HG02938 (cell line): ENCODE results near the gene KIN.
"Not testable (repeated sequence)": the region's sequence is repeated elsewhere in the genome, so short reads cannot be mapped to it uniquely, and the experiment has no call there.

Experiments used
- ATAC-seq: cut with Tn5 transposase; IDR thresholded peaks from one replicate; pipeline ENCODE4 v1.9.1; 2021; ENCODE audit warnings: mild to moderate bottlenecking, moderate library complexity; ENCODE audit not compliant: unreplicated experiment

KIN gene, protein sequence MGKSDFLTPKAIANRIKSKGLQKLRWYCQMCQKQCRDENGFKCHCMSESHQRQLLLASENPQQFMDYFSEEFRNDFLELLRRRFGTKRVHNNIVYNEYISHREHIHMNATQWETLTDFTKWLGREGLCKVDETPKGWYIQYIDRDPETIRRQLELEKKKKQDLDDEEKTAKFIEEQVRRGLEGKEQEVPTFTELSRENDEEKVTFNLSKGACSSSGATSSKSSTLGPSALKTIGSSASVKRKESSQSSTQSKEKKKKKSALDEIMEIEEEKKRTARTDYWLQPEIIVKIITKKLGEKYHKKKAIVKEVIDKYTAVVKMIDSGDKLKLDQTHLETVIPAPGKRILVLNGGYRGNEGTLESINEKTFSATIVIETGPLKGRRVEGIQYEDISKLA

DNA sequence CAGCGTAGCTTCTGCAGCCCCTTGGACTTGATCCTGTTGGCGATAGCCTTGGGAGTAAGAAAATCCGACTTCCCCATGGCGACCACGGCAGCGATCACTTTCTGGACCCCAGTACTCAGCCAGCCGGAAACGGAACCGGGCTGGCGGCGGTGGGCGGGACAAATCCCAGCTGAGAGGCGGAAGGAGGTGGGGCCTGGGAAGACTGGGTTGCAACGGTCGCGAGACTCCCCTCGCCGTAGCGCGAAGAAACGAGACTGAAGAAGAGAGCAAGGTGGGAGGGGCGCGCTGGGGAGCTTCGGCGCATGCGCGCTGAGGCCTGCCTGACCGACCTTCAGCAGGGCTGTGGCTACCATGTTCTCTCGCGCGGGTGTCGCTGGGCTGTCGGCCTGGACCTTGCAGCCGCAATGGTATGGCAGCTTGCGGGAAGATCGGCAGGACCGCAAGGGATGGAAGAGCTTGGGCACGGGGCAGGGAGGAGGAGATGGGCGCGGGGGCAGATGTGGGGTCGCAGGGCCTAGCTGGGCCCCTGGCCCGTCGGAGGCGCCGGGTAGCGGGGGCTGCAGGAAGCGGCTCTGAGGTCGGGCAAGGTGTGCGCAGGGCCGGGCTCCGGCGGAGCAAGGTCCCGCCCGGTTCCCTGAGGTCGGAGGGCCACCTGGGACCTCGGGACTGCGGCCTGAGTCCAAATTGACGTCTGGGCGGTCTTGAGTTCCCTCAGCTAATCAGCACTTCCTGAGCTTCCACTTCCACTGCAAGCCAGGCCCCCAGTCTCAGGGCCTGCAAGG lies at the start of gene KIN, which contains the start of gene ATP5F1C:
Gene KIN, minus strand, starts transcription at position 137 of the 782 bp plus-strand sequence. Its CDS starts 60 bp downstream, at position 77.
Gene ATP5F1C, plus strand, starts transcription at position 321 of the 782 bp plus-strand sequence. Its CDS starts 31 bp downstream, at position 352.
- ATAC-seq, result peak; percentile 92

DNA sequence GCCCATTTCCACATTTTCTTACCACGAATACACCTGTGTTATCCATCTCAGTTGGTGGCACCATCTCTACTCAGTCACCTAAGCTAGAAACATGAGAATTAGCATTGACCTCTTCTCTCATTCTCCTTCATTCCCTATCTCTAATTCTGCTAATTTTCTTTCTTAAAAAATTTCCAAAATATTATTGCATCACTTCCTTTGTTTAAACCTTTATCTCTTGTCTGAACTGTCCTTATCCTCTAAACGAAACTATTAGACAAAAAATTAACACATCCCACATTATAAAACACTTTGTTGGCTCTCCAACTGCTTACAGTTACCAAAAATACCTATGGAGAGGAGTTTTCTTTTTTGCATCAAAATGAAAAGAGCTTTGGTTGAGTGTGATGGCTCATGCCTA lies 48.8 kb upstream of the KIN start:
- ATAC-seq, result no peak

DNA sequence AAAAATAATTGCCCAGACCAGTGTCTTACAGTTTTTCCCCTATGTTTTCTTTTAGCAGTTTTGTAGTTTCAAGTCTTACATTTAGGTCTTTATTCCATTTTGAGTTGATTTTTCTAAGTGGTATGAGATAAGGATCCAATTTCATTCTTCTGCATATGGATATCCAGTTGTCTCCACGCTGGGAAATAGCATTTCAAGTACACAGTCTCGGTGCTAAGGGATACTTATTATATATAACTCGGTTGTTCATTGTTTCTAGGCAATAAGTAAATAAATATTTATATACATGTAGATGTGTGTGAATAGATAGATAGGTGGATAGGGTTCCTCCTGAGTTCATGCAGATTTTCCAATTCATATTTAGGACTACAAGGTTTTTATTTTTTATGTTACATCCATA lies 46.5 kb upstream of the KIN start:
- no peak for ATAC-seq

DNA sequence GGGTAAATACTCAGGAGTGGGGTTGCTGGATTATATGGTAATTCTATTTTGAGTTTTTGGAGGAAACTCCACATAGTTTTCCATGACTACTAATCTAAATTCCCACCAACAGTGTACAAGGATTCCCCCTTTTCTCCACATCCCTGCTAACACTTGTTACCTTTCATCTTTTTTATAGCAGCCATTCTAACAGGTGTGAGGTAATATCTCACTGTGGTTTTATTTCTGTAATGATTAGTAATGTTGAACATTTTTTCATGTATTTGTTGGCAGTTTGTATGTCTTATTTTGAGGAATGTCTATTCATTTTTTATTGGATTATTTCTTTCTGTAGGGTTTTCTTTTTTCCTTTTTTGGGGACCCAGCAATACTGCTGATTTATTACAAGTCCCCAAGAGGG lies 45.4 kb upstream of the KIN start:
- no peak for ATAC-seq

DNA sequence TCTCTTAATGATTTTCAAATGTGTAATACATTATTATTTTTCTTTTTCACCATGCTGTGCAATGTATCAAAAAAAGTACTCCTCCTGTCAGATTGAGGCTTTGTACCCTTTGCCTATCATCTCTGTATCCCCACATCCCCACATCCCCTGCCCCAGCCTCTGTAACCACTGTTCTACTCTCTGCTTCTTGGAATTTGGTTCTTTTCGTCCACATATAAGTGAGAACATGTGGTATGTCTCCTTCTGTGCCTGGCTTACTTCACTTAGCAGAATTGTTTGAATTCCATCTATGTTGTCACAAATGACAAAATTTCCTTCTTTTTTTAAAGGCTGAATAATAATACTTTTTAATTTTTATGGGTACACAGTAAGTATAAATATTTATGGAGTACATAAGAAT lies 44.3 kb upstream of the KIN start:
- ATAC-seq, result no peak

DNA sequence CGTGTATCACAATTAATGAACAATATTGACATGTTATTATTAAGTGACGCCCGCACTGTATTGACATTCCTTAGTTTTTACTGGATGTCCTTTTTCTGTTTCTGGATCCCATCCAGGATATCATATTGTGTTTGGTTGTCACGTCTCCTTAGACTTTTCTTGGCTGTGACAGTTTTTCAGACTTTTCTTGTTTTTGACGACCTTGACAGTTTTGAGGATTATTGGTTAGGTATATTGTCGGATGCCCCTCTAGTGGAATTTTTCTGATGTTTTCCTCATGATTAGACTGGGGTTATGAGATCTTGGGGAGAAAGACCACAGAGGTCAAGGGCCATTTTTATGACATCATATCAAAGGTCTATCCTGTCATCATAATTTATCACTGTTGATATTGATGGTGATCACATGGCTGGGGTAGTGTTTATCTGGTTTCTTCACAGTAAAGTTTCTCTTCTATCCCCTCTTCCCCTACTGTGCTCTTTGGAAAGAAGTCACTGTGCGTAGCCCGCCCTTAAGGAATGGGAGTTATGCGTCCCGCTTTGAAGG lies 41.6 kb upstream of the KIN start:
- no peak for ATAC-seq

DNA sequence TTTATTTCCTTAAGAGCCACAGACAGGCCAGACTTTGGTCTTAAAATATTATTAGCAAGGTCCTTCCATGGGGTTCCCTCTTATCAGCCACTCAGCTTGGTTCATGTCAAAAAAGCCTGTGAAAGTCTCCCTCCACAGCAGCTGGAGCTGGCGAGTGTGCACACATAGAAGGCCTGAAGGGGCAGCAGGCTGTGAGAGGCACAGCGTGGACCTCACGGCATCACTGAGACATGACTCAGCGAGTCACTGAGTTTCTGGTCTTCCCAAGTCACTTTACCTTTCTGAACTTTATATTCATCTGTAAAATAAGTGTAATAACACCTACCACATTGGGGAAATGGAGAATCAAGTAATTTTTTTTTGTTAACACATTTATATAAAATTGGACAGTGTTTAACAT lies 39.2 kb upstream of the KIN start:
- no peak for ATAC-seq

DNA sequence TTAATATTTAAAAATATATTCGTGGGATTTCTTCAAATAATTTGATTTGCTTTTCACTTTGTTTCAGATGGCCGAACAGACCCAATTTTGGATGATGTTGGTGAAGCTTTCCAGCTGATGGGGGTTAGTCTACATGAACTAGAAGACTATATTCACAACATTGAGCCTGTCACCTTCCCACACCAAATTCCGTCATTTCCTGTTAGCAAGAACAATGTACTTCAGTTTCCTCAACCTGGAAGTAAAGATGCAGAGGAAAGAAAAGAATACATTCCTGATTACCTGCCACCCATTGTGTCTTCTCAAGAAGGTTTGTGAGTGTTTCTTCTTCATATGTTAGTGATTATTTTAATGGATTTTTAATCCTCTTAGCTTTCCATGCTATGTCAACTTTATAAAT lies 36.5 kb upstream of the KIN start:
- no peak for ATAC-seq

DNA sequence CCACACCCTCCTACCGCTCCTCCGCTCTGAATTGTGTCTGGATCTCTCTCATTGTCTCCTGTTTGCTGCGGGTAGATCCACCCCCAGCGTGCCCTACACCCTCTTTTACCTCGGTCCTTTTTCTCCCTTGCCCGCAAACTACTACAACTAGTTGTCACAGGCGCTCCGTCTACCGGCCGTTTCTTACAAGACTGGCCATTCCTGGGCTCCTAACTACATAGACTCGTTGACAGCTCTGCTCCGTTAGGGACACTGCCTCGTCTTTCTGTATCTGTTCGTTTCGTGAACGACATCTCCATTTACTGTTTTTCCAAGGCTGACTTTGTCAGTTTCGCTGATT lies 31.3 kb upstream of the KIN start:
- ATAC-seq, result peak; percentile 39

DNA sequence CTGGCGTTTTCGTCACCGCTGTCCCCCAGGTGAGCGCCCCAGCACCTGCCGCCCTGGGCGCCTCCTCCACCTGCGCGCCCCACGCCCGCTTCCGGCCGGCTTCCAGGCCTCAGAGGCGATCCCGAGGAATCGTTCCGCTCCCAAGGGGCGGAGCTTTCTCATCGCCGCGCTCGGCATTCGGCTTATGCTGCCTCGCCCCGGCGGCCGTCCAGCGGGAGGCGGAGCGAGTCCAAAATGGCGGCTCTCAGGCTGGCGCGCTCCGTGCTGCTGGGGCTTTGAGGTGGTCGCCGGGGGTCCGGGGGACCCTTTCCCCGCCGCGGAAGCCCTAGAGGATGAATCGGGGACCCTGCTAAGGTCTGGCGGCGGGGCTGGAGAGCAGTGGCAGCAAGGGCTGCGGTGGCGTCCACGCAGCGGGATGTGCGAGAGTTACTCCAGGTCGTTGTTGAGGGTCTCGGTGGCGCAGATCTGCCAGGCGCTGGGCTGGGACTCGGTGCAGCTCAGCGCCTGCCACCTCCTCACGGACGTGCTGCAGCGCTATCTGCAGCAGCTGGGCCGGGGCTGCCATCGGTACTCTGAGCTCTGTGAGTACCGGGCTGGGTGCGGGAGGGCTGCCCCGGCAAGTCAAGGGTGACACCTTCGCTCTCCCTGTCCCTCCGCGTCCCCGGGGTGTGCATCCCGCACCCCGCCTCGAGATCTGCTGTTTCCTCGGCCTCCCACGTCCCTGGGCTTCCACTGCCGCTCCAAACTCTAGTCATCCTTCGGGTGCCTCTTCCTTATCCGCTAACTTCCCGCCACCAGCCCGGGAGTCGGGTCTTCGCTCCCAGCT lies 30.7 kb upstream of the KIN start, which contains the start of gene TAF3:
Gene TAF3, plus strand, starts transcription at position 211 of the 826 bp plus-strand sequence. Its CDS starts 205 bp downstream, at position 416.
- ATAC-seq, result peak; percentile 76

DNA sequence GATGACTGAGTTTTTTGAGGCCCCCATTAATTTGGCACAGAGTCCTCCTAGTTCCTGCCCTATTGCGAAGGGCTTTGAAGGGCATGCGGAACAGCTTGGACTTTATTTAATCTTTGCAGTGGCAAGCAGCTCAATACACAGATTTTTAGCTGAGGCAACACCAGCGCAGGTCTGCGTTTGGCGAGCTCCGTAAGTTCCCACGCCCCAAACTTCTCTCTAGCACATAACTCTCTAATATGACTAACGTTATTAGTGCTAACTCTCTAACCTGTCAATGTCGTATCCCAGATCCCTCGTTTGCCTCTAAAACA lies 30.1 kb upstream of the KIN start:
- ATAC-seq, result peak; percentile 13

DNA sequence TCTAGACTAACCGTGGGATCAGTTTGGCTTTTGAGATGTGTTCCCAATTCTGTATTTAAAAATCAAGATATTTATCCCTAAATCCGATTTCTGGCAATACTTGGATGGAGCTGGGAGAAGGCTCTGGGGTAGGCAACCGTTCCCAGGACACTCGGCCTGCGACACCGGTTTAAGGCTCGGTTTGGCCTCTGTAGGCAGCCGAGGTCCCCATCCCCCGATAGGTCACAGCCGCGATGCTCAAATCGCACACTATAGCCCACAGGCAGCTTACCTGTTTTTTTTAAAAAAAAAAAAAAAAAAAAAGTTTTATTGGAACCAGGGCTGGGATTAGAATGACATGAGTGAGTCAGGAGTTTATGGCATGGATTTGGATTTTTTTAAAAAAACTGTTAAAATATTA lies 29.8 kb upstream of the KIN start:
- no peak for ATAC-seq

DNA sequence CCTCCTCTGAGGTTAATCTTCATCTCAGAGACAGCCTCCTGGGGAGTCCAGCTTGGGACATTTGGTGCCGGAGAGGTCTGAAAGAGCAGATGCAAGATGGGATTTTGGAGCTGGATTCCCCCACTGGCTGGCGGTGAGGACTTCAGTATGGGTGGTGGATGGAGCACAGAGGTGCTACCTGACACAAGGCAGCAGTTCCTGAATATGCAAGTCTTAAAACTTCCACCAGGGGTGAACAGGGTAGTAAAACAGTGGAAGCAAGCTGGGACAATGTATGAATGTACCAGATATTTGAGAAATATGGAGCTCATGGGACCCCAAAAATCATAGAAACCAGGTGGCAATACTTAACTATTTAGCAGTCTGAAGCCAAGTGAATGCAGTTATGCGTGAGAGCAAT lies 25.7 kb upstream of the KIN start:
- ATAC-seq, result no peak

DNA sequence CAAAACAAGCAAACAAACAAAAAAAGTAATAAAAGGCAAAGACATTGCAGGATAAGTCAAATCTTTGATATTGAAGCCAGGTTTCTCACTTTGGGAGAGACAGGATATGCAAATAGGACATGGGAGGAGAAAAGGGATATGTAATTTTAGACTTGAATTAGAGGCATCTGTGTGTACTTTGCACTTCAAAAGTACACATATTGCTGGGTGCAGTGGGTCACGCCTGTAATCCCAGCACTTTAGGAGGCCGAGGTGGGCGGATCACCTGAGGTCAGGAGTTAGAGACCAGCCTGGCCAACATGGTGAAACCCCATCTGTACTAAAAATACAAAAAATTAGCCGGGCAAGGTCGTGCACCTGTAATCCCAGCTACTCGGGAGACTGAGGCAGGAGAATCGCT lies 23.9 kb upstream of the KIN start:
- not testable (repeated sequence) for ATAC-seq

DNA sequence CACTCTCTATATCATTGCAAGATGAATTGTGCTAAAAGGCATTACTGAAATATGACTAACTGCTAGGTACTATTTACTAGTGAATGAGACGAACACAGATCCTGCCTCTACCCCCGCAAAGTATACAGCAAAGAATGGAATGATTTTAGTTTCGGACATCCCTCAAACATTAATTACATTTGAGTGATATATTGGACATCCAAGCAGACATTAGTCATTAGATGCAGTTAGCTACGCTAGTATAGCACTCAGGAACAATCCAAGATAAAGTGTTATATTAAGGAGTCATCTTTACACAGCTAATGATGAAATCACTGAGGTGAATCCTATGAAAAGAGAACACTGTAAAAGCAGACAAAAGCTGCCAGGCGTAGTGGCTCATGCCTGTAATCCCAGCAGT lies 23.2 kb upstream of the KIN start:
- ATAC-seq, result no peak

DNA sequence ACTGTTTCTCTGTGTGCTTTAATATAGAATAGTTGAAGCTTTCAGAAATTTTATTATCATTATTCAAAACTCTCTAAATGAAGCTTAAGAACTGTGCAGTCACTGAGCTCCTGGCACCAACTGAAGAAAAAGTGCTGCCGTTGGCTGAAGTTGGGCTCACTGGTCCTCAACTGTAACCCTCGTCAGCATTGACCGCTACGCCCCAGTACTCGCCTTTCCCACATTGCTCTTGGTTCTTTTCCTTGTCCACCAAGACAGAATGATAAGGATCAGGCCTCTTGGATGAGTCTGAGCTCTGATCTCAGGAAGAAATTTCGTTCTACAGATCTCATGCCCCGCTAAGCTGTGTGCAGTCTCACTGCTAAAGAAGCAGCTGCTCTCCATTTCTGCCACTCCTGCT lies 22.6 kb upstream of the KIN start:
- ATAC-seq, result no peak

DNA sequence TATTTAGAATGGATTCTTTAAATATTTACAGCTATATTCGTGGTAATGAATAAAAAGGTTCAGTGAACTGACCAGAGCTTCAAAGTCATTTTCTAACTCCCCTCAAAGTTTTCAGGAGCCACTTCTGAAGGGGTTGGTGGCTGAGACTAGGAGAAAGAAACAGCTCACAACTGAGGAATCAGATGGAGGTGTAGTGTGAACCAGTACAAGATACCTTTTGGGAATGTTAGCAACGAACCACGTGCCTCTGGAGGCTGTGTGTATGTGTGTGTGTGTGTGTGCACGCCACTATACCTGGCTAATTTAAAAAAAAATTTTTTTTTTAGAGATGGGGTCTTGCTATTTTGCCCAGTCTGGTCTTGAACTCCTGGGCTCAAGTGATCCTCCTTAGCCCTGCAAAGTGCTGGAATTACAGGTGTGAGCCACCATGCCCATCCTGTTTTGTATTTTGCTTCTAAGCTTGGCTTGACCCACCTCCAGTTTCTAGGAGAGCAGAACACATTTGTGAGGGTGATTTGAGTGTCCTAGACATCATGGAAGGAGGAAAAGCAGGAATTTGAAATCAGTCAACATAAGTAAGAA lies 21.0 kb upstream of the KIN start:
- ATAC-seq, result no peak

DNA sequence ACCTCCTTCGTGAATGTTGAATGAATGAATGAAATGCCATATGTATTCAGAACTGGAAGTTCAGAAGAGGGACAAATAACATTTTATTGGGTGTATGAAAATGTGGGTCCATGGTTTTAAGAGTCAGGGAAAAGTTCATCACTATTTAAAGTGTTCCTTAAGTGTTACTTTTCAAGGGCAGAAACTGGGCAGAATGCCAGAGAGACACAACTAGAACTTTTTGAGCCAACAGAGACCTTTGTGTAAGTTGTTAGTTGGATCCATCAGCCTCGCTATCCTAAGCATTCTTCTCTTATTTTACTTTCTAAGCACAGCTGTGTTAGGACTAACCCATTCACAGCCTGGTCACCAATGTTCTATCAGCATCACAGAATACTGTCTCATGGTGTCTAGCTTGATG lies 16.9 kb upstream of the KIN start:
- ATAC-seq, result no peak

DNA sequence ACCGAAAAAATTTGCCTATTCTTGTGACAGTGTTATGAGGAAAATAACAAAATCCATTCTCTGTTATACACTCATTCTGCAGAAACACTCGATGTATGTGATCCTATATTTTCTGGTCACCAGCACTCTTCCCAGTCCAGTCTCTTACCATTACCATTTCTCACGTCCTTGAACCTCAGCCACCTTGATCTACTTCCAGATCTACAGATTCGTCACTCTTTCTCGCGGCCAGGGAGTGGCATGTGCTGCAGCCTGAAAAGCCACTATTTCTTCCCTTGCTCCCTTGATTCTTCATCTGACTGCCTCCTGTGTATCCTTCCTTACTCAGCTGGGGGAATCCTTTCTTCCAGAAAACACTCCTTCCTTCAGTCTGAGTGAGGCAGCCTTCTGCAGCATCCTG lies 16.4 kb upstream of the KIN start:
- ATAC-seq, result no peak

DNA sequence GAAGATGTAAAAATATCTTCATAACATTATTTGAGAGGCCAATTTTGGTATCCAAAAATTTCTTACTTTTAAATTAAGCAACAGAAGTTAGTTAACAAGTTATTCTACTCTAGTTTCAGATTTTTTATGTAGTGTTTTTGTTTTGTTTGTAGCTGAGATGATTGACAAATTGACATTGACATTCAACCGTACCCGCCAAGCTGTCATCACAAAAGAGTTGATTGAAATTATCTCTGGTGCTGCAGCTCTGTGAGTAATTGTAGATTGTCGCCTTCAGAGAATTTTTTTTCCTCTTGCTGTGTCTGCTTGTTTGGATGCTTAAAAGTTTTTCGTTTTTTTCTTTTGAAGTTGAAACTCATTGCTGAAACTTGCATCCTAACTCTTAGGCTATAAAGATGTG lies 14.8 kb upstream of the KIN start:
- no peak for ATAC-seq

DNA sequence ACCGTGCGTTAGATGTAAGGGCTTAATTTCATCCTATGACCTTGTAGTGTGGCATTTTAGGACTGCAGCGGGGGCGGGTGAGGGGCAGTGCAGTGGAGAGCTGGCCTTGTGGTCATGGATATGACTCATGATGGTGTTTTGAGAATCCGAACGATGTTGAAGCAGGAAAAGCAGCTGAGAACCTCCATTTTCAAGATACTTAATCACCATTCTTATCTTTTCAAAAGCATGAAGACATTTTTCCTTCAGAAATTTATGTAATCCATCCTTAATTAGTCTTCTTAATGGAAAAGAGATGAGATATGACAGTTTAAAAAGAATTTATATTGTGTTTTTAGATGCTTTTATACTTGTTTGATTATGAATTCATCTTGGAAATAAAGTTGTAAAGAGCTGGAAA lies 9.8 kb upstream of the KIN start:
- ATAC-seq, result no peak
